ENCODE measurements around the gene PRICKLE2.

Gene PRICKLE2

GRCh38 chr3:64253689-64254088, 28.4 kb upstream of the PRICKLE2 start:
- no peak for DNase-seq (ENCODE audit: low spot score)

- DNase-seq (ENCODE audit: low spot score): no peak
Observed at GRCh38 chr3:64251019-64251418, 25.8 kb upstream of the PRICKLE2 start.

GRCh38 chr3:64247991-64248646, 22.9 kb upstream of the PRICKLE2 start:
- no peak for DNase-seq (ENCODE audit: low spot score)

GRCh38 chr3:64244011-64244942, 19.0 kb upstream of the PRICKLE2 start:
- no peak for DNase-seq (ENCODE audit: low spot score)

- no peak for DNase-seq (ENCODE audit: low spot score)
Observed at GRCh38 chr3:64242435-64242834, 17.2 kb upstream of the PRICKLE2 start.

GRCh38 chr3:64240959-64241358, 15.7 kb upstream of the PRICKLE2 start:
- no peak for DNase-seq (ENCODE audit: low spot score)

- DNase-seq (ENCODE audit: low spot score): no peak
Observed at GRCh38 chr3:64240396-64240795, 15.1 kb upstream of the PRICKLE2 start.

- no peak for DNase-seq (ENCODE audit: low spot score)
Observed at GRCh38 chr3:64239841-64240240, 14.6 kb upstream of the PRICKLE2 start.

- peak; percentile 36 for DNase-seq (ENCODE audit: low spot score)
Observed at GRCh38 chr3:64238971-64239667, 13.9 kb upstream of the PRICKLE2 start.

- DNase-seq (ENCODE audit: low spot score): no peak
Observed at GRCh38 chr3:64237083-64237482, 11.8 kb upstream of the PRICKLE2 start.

- DNase-seq (ENCODE audit: low spot score): no peak
Observed at GRCh38 chr3:64235605-64236004, 10.3 kb upstream of the PRICKLE2 start.

GRCh38 chr3:64234571-64234970, 9.3 kb upstream of the PRICKLE2 start:
- DNase-seq (ENCODE audit: low spot score): no peak

GRCh38 chr3:64232821-64233220, 7.6 kb upstream of the PRICKLE2 start:
- DNase-seq (ENCODE audit: low spot score): no peak

- DNase-seq (ENCODE audit: low spot score): no peak
Observed at GRCh38 chr3:64229903-64230302, 4.6 kb upstream of the PRICKLE2 start.

GRCh38 chr3:64228110-64228509, 2.8 kb upstream of the PRICKLE2 start:
- no peak for DNase-seq (ENCODE audit: low spot score)

GRCh38 chr3:64226730-64227129, 1.5 kb upstream of the PRICKLE2 start:
- DNase-seq (ENCODE audit: low spot score): no peak

- DNase-seq (ENCODE audit: low spot score): no peak
Observed at GRCh38 chr3:64225695-64226499, 631 bp upstream of the PRICKLE2 start.

- DNase-seq (ENCODE audit: low spot score): no peak
Observed at GRCh38 chr3:64223791-64224745, 1.2 kb downstream of the PRICKLE2 start.

- DNase-seq (ENCODE audit: low spot score): no peak
Observed at GRCh38 chr3:64222501-64223111, 2.7 kb downstream of the PRICKLE2 start.

- DNase-seq (ENCODE audit: low spot score): no peak
Observed at GRCh38 chr3:64221571-64222257, 3.6 kb downstream of the PRICKLE2 start.
